ENCODE data around the gene MRPL39. TPM values are rescaled to one million over a fixed set of nuclear protein-coding genes. Genes with fewer than 3 reads are reported as not detected.

Gene MRPL39
- polyA plus RNA-seq, 1 experiment, result 37.0 TPM

- ChIA-PET CTCF (interaction anchor here (0.6 to 1.5 kb wide), 2 partner anchors 26 to 1534 kb away, joined by 3 to 7 read pairs; no protein-coding TSS in a partner anchor), POLR2A (no interaction called here)
- Histone ChIP-seq H3K27me3 (ENCODE audit: control insufficient read depth, insufficient read depth, low read length) (no peaks in the 10 kb centered on the region), H3K4me3 (ENCODE audit: low read depth, low read length) (no peak overlapping the region), H3K9me3 (ENCODE audit: control insufficient read depth, insufficient read depth, low read length) (no peaks in the 10 kb centered on the region), H3K27ac (ENCODE audit: low read depth, low read length) (no peak overlapping the region)
- DNase-seq (ENCODE audit: low read depth, low spot score), result no peak
- no peak for TF ChIP-seq CTCF (IDR thresholded peaks at IDR 0.05; ENCODE audit: low read depth, low read length)
Observed at GRCh38 chr21:25582164-25582790, 25.0 kb downstream of the MRPL39 start.

- Histone ChIP-seq H3K27me3 (ENCODE audit: control insufficient read depth, insufficient read depth, low read length) (no peaks in the 10 kb centered on the region), H3K27ac (ENCODE audit: low read depth, low read length) (no peak overlapping the region), H3K9me3 (ENCODE audit: control insufficient read depth, insufficient read depth, low read length) (no peaks in the 10 kb centered on the region), H3K4me3 (ENCODE audit: low read depth, low read length) (no peak overlapping the region)
- POLR2A ChIA-PET, result no interaction called here
- TF ChIP-seq CTCF (IDR thresholded peaks at IDR 0.05; ENCODE audit: low read depth, low read length), result no peak
- no peak for DNase-seq (ENCODE audit: low read depth, low spot score)
- CTCF ChIA-PET, result interaction anchor here (1.5 kb wide), 1 partner anchor 26 kb away, joined by 7 read pairs; no protein-coding TSS in a partner anchor
Observed at GRCh38 chr21:25581582-25581981, 25.7 kb downstream of the MRPL39 start.

GRCh38 chr21:25580912-25581260, 26.4 kb downstream of the MRPL39 start:
- Histone ChIP-seq H3K9me3 (ENCODE audit: control insufficient read depth, insufficient read depth, low read length) (no peaks in the 10 kb centered on the region), H3K27ac (ENCODE audit: low read depth, low read length) (no peak overlapping the region), H3K4me3 (ENCODE audit: low read depth, low read length) (no peak overlapping the region), H3K27me3 (ENCODE audit: control insufficient read depth, insufficient read depth, low read length) (no peaks in the 10 kb centered on the region)
- TF ChIP-seq CTCF (IDR thresholded peaks at IDR 0.05; ENCODE audit: low read depth, low read length), result no peak
- ChIA-PET POLR2A (no interaction called here), CTCF (no interaction called here)
- no peak for DNase-seq (ENCODE audit: low read depth, low spot score)

GRCh38 chr21:25579226-25580013, 27.9 kb downstream of the MRPL39 start:
- POLR2A ChIA-PET, result no interaction called here
- Histone ChIP-seq H3K27ac (ENCODE audit: low read depth, low read length) (no peak overlapping the region), H3K9me3 (ENCODE audit: control insufficient read depth, insufficient read depth, low read length) (no peaks in the 10 kb centered on the region), H3K4me3 (ENCODE audit: low read depth, low read length) (no peak overlapping the region), H3K27me3 (ENCODE audit: control insufficient read depth, insufficient read depth, low read length) (no peaks in the 10 kb centered on the region)
- DNase-seq (ENCODE audit: low read depth, low spot score), result no peak
- CTCF ChIA-PET, result interaction anchor here (1.5 kb wide), 1 partner anchor 29 kb away, joined by 5 read pairs; no protein-coding TSS in a partner anchor
- TF ChIP-seq CTCF (IDR thresholded peaks at IDR 0.05; ENCODE audit: low read depth, low read length), result no peak

All from AG04450 (cell line).